Measurements from ENCODE around the gene NOTCH1. TPM values are rescaled to one million over a fixed set of nuclear protein-coding genes. Genes with fewer than 3 reads are reported as not detected.

The NOTCH1 gene
- total RNA-seq, 3 donors from 2014 or later: 59.0 to 101 (median 72.6) TPM

GRCh38 chr9:136513191-136513590 lies 32.7 kb downstream of the NOTCH1 start:
- DNase-seq (no peak), ATAC-seq (no peak)
- no peaks in the 10 kb centered on the region for H3K9me3 ChIP-seq
- no peak for TF ChIP-seq CTCF (IDR thresholded peaks at IDR 0.05)
- H3K4me1 ChIP-seq (ENCODE audit: low read depth): no peaks in the 10 kb centered on the region
- H3K36me3 ChIP-seq (ENCODE audit: low read depth): peaks cover 18% of the 10 kb centered on the region
- no peak overlapping the region for H3K4me3 ChIP-seq
- intact Hi-C loops (cut with DNase I, micrococcal nuclease): no loop called here

- peaks cover 13% of the 10 kb centered on the region for H3K36me3 ChIP-seq (ENCODE audit: low read depth)
- intact Hi-C loops (cut with DNase I, micrococcal nuclease): no loop called here
- H3K4me3 ChIP-seq: no peak overlapping the region
- no peak for TF ChIP-seq CTCF (IDR thresholded peaks at IDR 0.05)
- no peaks in the 10 kb centered on the region for H3K9me3 ChIP-seq
- H3K4me1 ChIP-seq (ENCODE audit: low read depth): no peaks in the 10 kb centered on the region
- DNase-seq: peak in 2 of 3 donors; percentile 53 to 67
- peak; percentile 82 for ATAC-seq
Measured at GRCh38 chr9:136512651-136513071, 33.2 kb downstream of the NOTCH1 start.

- DNase-seq: no peak
- H3K9me3 ChIP-seq: no peaks in the 10 kb centered on the region
- H3K4me3 ChIP-seq: no peak overlapping the region
- TF ChIP-seq CTCF (IDR thresholded peaks at IDR 0.05): no peak
- no peak for ATAC-seq
- H3K4me1 ChIP-seq (ENCODE audit: low read depth): no peaks in the 10 kb centered on the region
- intact Hi-C loops (cut with DNase I, micrococcal nuclease): no loop called here
- peaks cover 12% of the 10 kb centered on the region for H3K36me3 ChIP-seq (ENCODE audit: low read depth)
Measured at GRCh38 chr9:136511670-136512592, 33.9 kb downstream of the NOTCH1 start.

- no peaks in the 10 kb centered on the region for H3K4me1 ChIP-seq (ENCODE audit: low read depth)
- no peak for TF ChIP-seq CTCF (IDR thresholded peaks at IDR 0.05)
- ATAC-seq: no peak
- H3K4me3 ChIP-seq: no peak overlapping the region
- intact Hi-C loops (cut with DNase I, micrococcal nuclease): no loop called here
- H3K36me3 ChIP-seq (ENCODE audit: low read depth): peaks cover 19% of the 10 kb centered on the region
- H3K9me3 ChIP-seq: no peaks in the 10 kb centered on the region
- no peak for DNase-seq
Measured at GRCh38 chr9:136511144-136511669, 34.6 kb downstream of the NOTCH1 start.

GRCh38 chr9:136510561-136510960 lies 35.3 kb downstream of the NOTCH1 start:
- no peak for TF ChIP-seq CTCF (IDR thresholded peaks at IDR 0.05)
- intact Hi-C loops (cut with DNase I, micrococcal nuclease): no loop called here
- DNase-seq: no peak

More at GRCh38 chr9:136510561-136510960, 35.3 kb downstream of the NOTCH1 start:
- ATAC-seq: no peak
- Histone ChIP-seq H3K9me3 (no peaks in the 10 kb centered on the region), H3K4me3 (no peak overlapping the region), H3K36me3 (ENCODE audit: low read depth) (peaks cover 19% of the 10 kb centered on the region), H3K4me1 (ENCODE audit: low read depth) (no peaks in the 10 kb centered on the region)

Data from mucosa of descending colon (tissue), 3 donors.